ENCODE data around the gene LRFN4.

GRCh38 chr11:66864172-66864901 is 7.5 kb downstream of the LRFN4 start:
- no peak for TF ChIP-seq REST (IDR thresholded peaks at IDR 0.05; ENCODE audit: borderline replicate concordance)
- no peak for TF ChIP-seq CTCF (IDR thresholded peaks at IDR 0.05; ENCODE audit: poor library complexity, severe bottlenecking)
- no peak for TF ChIP-seq SMC3 (conservative IDR thresholded peaks at IDR 0.05; ENCODE audit: poor library complexity)
- TF ChIP-seq POLR2AphosphoS5 (IDR thresholded peaks at IDR 0.05), result no peak
- no peak for TF ChIP-seq EZH2 (IDR thresholded peaks at IDR 0.05; ENCODE audit: borderline replicate concordance, insufficient read depth, low read length, poor library complexity, severe bottlenecking)
- no peak for TF ChIP-seq EP300 (conservative IDR thresholded peaks at IDR 0.05; ENCODE audit: poor library complexity, severe bottlenecking)
- no peak for TF ChIP-seq RAD21 (conservative IDR thresholded peaks at IDR 0.05)

All from neural cell (in vitro differentiated cells).